ENCODE measurements around the gene GCLM. TPM values are rescaled to one million over a fixed set of nuclear protein-coding genes. Genes with fewer than 3 reads are reported as not detected.
A peak's percentile ranks its signal among the peaks of the same experiment; 100 is the strongest.
"Not testable (repeated sequence)": the region's sequence is repeated elsewhere in the genome, so short reads cannot be mapped to it uniquely, and the experiment has no call there.

GCLM gene
- total RNA-seq (2014; rRNA removed; shearing (Covaris generic); ENCODE audit: low replicate concordance), result 146 and 194 TPM in 2 replicates

- DNase-seq (ENCODE audit: low read depth), result peak; percentile 93
- in situ Hi-C loops (cut with HindIII; ENCODE audit: low pct_unique_long_range_greater_than_20kb, low sequenced_read_pairs), result no loop called here
These were observed at the start of gene GCLM for GRCh38 chr1:93909146-93910050. GCLM (minus strand) TSS chr1:93909430; CDS start chr1:93909163, 267 bp downstream.

GRCh38 chr1:93958726-93959100 is 49.5 kb upstream of the GCLM start:
- in situ Hi-C loops (cut with HindIII; ENCODE audit: low pct_unique_long_range_greater_than_20kb, low sequenced_read_pairs), result no loop called here
- DNase-seq (ENCODE audit: low read depth), result no peak

- no peak for DNase-seq (ENCODE audit: low read depth)
- in situ Hi-C loops (cut with HindIII; ENCODE audit: low pct_unique_long_range_greater_than_20kb, low sequenced_read_pairs), result no loop called here
These were observed 48.9 kb upstream of the GCLM start for GRCh38 chr1:93958032-93958725.

- DNase-seq (ENCODE audit: low read depth), result peak; percentile 10
- in situ Hi-C loops (cut with HindIII; ENCODE audit: low pct_unique_long_range_greater_than_20kb, low sequenced_read_pairs), result no loop called here
These were observed 46.5 kb upstream of the GCLM start for GRCh38 chr1:93955765-93956164.

GRCh38 chr1:93947002-93947686 is 37.9 kb upstream of the GCLM start:
- in situ Hi-C loops (cut with HindIII; ENCODE audit: low pct_unique_long_range_greater_than_20kb, low sequenced_read_pairs); DNase-seq (ENCODE audit: low read depth): not testable (repeated sequence)

GRCh38 chr1:93938461-93939145 is 29.4 kb upstream of the GCLM start:
- no peak for DNase-seq (ENCODE audit: low read depth)
- in situ Hi-C loops (cut with HindIII; ENCODE audit: low pct_unique_long_range_greater_than_20kb, low sequenced_read_pairs), result no loop called here

GRCh38 chr1:93937997-93938396 is 28.8 kb upstream of the GCLM start:
- in situ Hi-C loops (cut with HindIII; ENCODE audit: low pct_unique_long_range_greater_than_20kb, low sequenced_read_pairs), result no loop called here
- DNase-seq (ENCODE audit: low read depth), result no peak

- no peak for DNase-seq (ENCODE audit: low read depth)
- in situ Hi-C loops (cut with HindIII; ENCODE audit: low pct_unique_long_range_greater_than_20kb, low sequenced_read_pairs), result no loop called here
These were observed 16.0 kb upstream of the GCLM start for GRCh38 chr1:93925206-93925605.

GRCh38 chr1:93919780-93920179 is 10.6 kb upstream of the GCLM start:
- DNase-seq (ENCODE audit: low read depth), result no peak
- in situ Hi-C loops (cut with HindIII; ENCODE audit: low pct_unique_long_range_greater_than_20kb, low sequenced_read_pairs), result no loop called here

- in situ Hi-C loops (cut with HindIII; ENCODE audit: low pct_unique_long_range_greater_than_20kb, low sequenced_read_pairs), result no loop called here
- no peak for DNase-seq (ENCODE audit: low read depth)
These were observed 8.1 kb upstream of the GCLM start for GRCh38 chr1:93917302-93917701.

GRCh38 chr1:93910880-93911279 is 1.6 kb upstream of the GCLM start:
- DNase-seq (ENCODE audit: low read depth); in situ Hi-C loops (cut with HindIII; ENCODE audit: low pct_unique_long_range_greater_than_20kb, low sequenced_read_pairs): not testable (repeated sequence)

GRCh38 chr1:93910305-93910704 is 1.1 kb upstream of the GCLM start:
- no peak for DNase-seq (ENCODE audit: low read depth)
- in situ Hi-C loops (cut with HindIII; ENCODE audit: low pct_unique_long_range_greater_than_20kb, low sequenced_read_pairs), result no loop called here

GRCh38 chr1:93908394-93909145 is 660 bp downstream of the GCLM start:
- peak; percentile 33 for DNase-seq (ENCODE audit: low read depth)
- in situ Hi-C loops (cut with HindIII; ENCODE audit: low pct_unique_long_range_greater_than_20kb, low sequenced_read_pairs), result no loop called here

- peak; percentile 48 for DNase-seq (ENCODE audit: low read depth)
- in situ Hi-C loops (cut with HindIII; ENCODE audit: low pct_unique_long_range_greater_than_20kb, low sequenced_read_pairs), result no loop called here
These were observed 1.5 kb downstream of the GCLM start for GRCh38 chr1:93907718-93908117.

- DNase-seq (ENCODE audit: low read depth), result no peak
- in situ Hi-C loops (cut with HindIII; ENCODE audit: low pct_unique_long_range_greater_than_20kb, low sequenced_read_pairs), result no loop called here
These were observed 2.8 kb downstream of the GCLM start for GRCh38 chr1:93906480-93906879.

GRCh38 chr1:93905734-93906133 is 3.5 kb downstream of the GCLM start:
- in situ Hi-C loops (cut with HindIII; ENCODE audit: low pct_unique_long_range_greater_than_20kb, low sequenced_read_pairs), result no loop called here
- DNase-seq (ENCODE audit: low read depth), result no peak

- DNase-seq (ENCODE audit: low read depth), result no peak
- in situ Hi-C loops (cut with HindIII; ENCODE audit: low pct_unique_long_range_greater_than_20kb, low sequenced_read_pairs), result no loop called here
These were observed 4.2 kb downstream of the GCLM start for GRCh38 chr1:93905051-93905450.

GRCh38 chr1:93904228-93904627 is 5.0 kb downstream of the GCLM start:
- in situ Hi-C loops (cut with HindIII; ENCODE audit: low pct_unique_long_range_greater_than_20kb, low sequenced_read_pairs), result no loop called here
- no peak for DNase-seq (ENCODE audit: low read depth)

Data from Caki2 (cell line).